HEK293 (cell line): ENCODE data around the gene NTSR1.

Experiments
- CTCF ChIA-PET: fragments of 350-600 bp; formaldehyde crosslinking; extraction: SDS; loops from one replicate; lab custom pipeline; 2021; ENCODE audit warnings: antibody characterized with exemption; lab: Yijun Ruan, JAX
- POLR2A ChIA-PET: fragments of 300-600 bp; formaldehyde crosslinking; extraction: SDS; loops from one replicate; lab custom pipeline; 2020; ENCODE audit warnings: antibody characterized with exemption, inconsistent platforms; lab: Yijun Ruan, JAX
- H3K27ac ChIP-seq: fragments of 200-500 bp; sonication (Bioruptor generic); 2 replicates; pipeline ENCODE4 v1.5.1; 2014; ENCODE audit warnings: low read depth, low read length, control low read depth, inconsistent platforms; ENCODE audit errors: extremely low read depth
- H3K36me3 ChIP-seq, 2 experiments: fragments of 200-500 bp in 1 of 2; sonication (Bioruptor generic) in 1 of 2; 1 replicate in 1 of 2; 2 replicates in 1 of 2; pipeline ENCODE4 v1.5.1; 2014 to 2017; ENCODE audit warnings: inconsistent platforms in 2 of 2, low read length in 2 of 2; ENCODE audit not compliant: control insufficient read depth in 2 of 2, insufficient read depth in 1 of 2
- H3K4me1 ChIP-seq: fragments of 200-500 bp; sonication (Bioruptor generic); 2 replicates; pipeline ENCODE4 v1.5.1; 2014; ENCODE audit warnings: mild to moderate bottlenecking, low read length, inconsistent platforms; ENCODE audit not compliant: control insufficient read depth, insufficient read depth
- H3K4me3 ChIP-seq: 2 replicates; pipeline ENCODE4 v1.5.1; 2011; ENCODE audit warnings: low read depth, mild to moderate bottlenecking, control low read depth, low read length, moderate library complexity
- H3K9me3 ChIP-seq: fragments of 200-500 bp; sonication (Bioruptor generic); 2 replicates; pipeline ENCODE4 v1.5.1; 2014; ENCODE audit warnings: low read depth, low read length, inconsistent platforms; ENCODE audit not compliant: control insufficient read depth, insufficient read depth
- GLIS1 ChIP-seq: fragments of 450-650 bp; formaldehyde crosslinking; IDR thresholded peaks from 2 replicates; pipeline ENCODE4 v1.5.1; 2016; ENCODE audit warnings: missing biosample characterization, missing genetic modification characterization
- GLIS2 ChIP-seq: fragments of 450-650 bp; formaldehyde crosslinking; IDR thresholded peaks from 2 replicates; pipeline ENCODE4 v1.5.1; 2016; ENCODE audit warnings: missing biosample characterization, missing genetic modification characterization
- REST ChIP-seq: fragments of 450-650 bp; formaldehyde crosslinking; IDR thresholded peaks from 2 replicates; pipeline ENCODE4 v1.5.1; 2016; ENCODE audit warnings: missing biosample characterization, missing genetic modification characterization
- ZBTB6 ChIP-seq: fragments of 450-650 bp; formaldehyde crosslinking; IDR thresholded peaks from 2 replicates; pipeline ENCODE4 v1.5.1; 2017; ENCODE audit warnings: missing biosample characterization, missing genetic modification characterization
- ZBTB7A ChIP-seq: fragments of 450-650 bp; formaldehyde crosslinking; IDR thresholded peaks from 2 replicates; pipeline ENCODE4 v1.5.1; 2016; ENCODE audit warnings: low read depth, missing biosample characterization, missing genetic modification characterization
- ZIC2 ChIP-seq: fragments of 450-650 bp; formaldehyde crosslinking; IDR thresholded peaks from 2 replicates; pipeline ENCODE4 v1.5.1; 2016; ENCODE audit warnings: missing biosample characterization, missing genetic modification characterization
- ZNF175 ChIP-seq: fragments of 450-650 bp; formaldehyde crosslinking; IDR thresholded peaks from 2 replicates; pipeline ENCODE4 v1.5.1; 2016; ENCODE audit warnings: missing biosample characterization, missing genetic modification characterization
- ZNF214 ChIP-seq: fragments of 450-650 bp; formaldehyde crosslinking; IDR thresholded peaks from 2 replicates; pipeline ENCODE4 v1.5.1; 2017; ENCODE audit warnings: missing biosample characterization, mild to moderate bottlenecking, missing genetic modification characterization, borderline replicate concordance
- ZNF488 ChIP-seq: fragments of 450-650 bp; formaldehyde crosslinking; IDR thresholded peaks from 2 replicates; pipeline ENCODE4 v1.5.1; 2016; ENCODE audit warnings: missing biosample characterization, missing genetic modification characterization
- ZNF600 ChIP-seq: fragments of 450-650 bp; formaldehyde crosslinking; IDR thresholded peaks from 2 replicates; pipeline ENCODE4 v1.5.1; 2016; ENCODE audit warnings: missing biosample characterization, missing genetic modification characterization
- ZNF654 ChIP-seq: fragments of 450-650 bp; formaldehyde crosslinking; IDR thresholded peaks from 2 replicates; pipeline ENCODE4 v1.5.1; 2016; ENCODE audit warnings: low read depth, missing biosample characterization, missing genetic modification characterization
- ZSCAN30 ChIP-seq: fragments of 450-650 bp; IDR thresholded peaks from 2 replicates; pipeline ENCODE4 v1.5.1; 2018; ENCODE audit warnings: missing biosample characterization, mild to moderate bottlenecking, missing genetic modification characterization, moderate library complexity

Gene NTSR1

GRCh38 chr20:62770111-62770910 is 61.7 kb downstream of the NTSR1 start:
- ChIA-PET POLR2A (no interaction called here), CTCF (interaction anchor here (0.7 to 1.1 kb wide), 3 partner anchors 23 to 72 kb away, joined by 3 read pairs; no protein-coding TSS in a partner anchor)
- H3K36me3 ChIP-seq: no peaks in the 10 kb centered on the region
- TF ChIP-seq GLIS2 (tag by site-specific recombination): no peak
- no peak for TF ChIP-seq ZNF654 (tag by site-specific recombination)
- TF ChIP-seq ZSCAN30 (tag by site-specific recombination): no peak
- TF ChIP-seq ZBTB6 (tag by site-specific recombination): no peak
- no peak for TF ChIP-seq ZNF214 (tag by site-specific recombination)
- no peaks in the 10 kb centered on the region for H3K9me3 ChIP-seq
- H3K4me1 ChIP-seq: no peaks in the 10 kb centered on the region
- no peak overlapping the region for H3K27ac ChIP-seq
- no peak overlapping the region for H3K4me3 ChIP-seq

- H3K4me1 ChIP-seq: no peaks in the 10 kb centered on the region
- no peak overlapping the region for H3K27ac ChIP-seq
- no peak overlapping the region for H3K4me3 ChIP-seq
- no peaks in the 10 kb centered on the region for H3K36me3 ChIP-seq
- ChIA-PET POLR2A (no interaction called here), CTCF (interaction anchor here (0.7 to 1.1 kb wide), 3 partner anchors 23 to 73 kb away, joined by 3 read pairs; no protein-coding TSS in a partner anchor)
- TF ChIP-seq GLIS1 (peak; percentile 78), ZNF175 (tag by site-specific recombination) (no peak), ZNF488 (no peak), ZIC2 (tag by site-specific recombination) (peak; percentile 38), ZNF600 (no peak)
- H3K9me3 ChIP-seq: no peaks in the 10 kb centered on the region
Measured at GRCh38 chr20:62770916-62771315, 62.3 kb downstream of the NTSR1 start.

GRCh38 chr20:62771396-62772102 is 62.9 kb downstream of the NTSR1 start:
- 0 out of 2 replicates have a peak, but pooled peaks have one; percentile 24 for TF ChIP-seq ZBTB7A (tag by site-specific recombination)
- no peak for TF ChIP-seq REST (tag by site-specific recombination)
- peak; percentile 48 for TF ChIP-seq GLIS2 (tag by site-specific recombination)
- ChIA-PET POLR2A (no interaction called here), CTCF (interaction anchor here (1.1 kb wide), 1 partner anchor 61 kb away, joined by 3 read pairs; no protein-coding TSS in a partner anchor)
- no peaks in the 10 kb centered on the region for H3K36me3 ChIP-seq
- no peak overlapping the region for H3K4me3 ChIP-seq
- H3K9me3 ChIP-seq: no peaks in the 10 kb centered on the region
- H3K27ac ChIP-seq: no peak overlapping the region
- 0 out of 2 replicates have a peak, but pooled peaks cover 2% of the 10 kb centered on the region for H3K4me1 ChIP-seq
